ENCODE data around the gene CISD1. TPM values are rescaled to one million over a fixed set of nuclear protein-coding genes. Genes with fewer than 3 reads are reported as not detected.
A peak's percentile ranks its signal among the peaks of the same experiment; 100 is the strongest.

The CISD1 gene
- polyA plus RNA-seq (2012; ENCODE audit: insufficient read length, low read depth): 70.5 TPM

DNA sequence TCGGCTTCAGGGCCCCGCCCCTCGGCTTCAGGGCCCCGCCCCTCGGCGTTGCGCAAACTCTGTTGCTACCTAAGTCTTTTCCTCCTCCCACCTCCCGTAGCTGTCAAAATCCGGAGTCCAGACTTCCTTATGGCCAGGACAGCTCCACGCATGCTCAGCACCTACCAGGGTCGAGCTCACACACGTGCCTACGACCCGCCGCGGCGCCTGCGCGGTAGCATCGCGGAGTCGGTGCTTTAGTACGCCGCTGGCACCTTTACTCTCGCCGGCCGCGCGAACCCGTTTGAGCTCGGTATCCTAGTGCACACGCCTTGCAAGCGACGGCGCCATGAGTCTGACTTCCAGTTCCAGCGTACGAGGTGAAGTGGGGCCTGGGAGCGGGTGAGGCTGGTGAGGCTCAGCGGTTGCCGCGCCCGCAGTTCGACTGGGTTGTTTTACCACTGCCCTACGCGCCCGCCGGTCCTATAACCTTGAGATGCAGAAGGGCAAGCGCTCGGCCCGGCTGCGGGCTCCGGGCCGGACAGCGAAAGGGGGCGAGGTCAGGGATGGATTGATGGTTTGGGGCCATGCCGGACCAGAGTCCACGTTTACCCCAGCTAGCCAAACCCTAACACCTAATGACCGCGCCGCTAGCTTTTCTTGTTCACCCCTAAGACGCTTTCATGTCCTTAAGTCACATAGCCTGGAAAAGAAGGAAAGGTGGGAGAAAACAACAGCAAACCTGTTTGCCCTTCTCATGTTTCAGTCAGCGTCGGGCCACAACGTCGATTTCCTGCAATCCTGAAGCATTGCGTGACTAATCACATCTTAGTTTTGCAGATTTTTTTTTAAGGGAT, at the start of gene CISD1:
Gene CISD1 (plus strand): TSS at position 217 of the 836 bp plus-strand sequence. CDS start 112 bp downstream, at position 329.
- TF ChIP-seq FOXP2 (optimal IDR thresholded peaks at IDR 0.05; ENCODE audit: borderline replicate concordance, extremely low read depth, extremely low read length, insufficient read depth): peak; percentile 82
- TF ChIP-seq POLR2AphosphoS5 (IDR thresholded peaks at IDR 0.05; ENCODE audit: low read depth, low read length): peak; percentile 80
- no peak for TF ChIP-seq TAF1 (IDR thresholded peaks at IDR 0.05; ENCODE audit: borderline replicate concordance, insufficient read depth, low read length)
- TF ChIP-seq, protein P1, sequence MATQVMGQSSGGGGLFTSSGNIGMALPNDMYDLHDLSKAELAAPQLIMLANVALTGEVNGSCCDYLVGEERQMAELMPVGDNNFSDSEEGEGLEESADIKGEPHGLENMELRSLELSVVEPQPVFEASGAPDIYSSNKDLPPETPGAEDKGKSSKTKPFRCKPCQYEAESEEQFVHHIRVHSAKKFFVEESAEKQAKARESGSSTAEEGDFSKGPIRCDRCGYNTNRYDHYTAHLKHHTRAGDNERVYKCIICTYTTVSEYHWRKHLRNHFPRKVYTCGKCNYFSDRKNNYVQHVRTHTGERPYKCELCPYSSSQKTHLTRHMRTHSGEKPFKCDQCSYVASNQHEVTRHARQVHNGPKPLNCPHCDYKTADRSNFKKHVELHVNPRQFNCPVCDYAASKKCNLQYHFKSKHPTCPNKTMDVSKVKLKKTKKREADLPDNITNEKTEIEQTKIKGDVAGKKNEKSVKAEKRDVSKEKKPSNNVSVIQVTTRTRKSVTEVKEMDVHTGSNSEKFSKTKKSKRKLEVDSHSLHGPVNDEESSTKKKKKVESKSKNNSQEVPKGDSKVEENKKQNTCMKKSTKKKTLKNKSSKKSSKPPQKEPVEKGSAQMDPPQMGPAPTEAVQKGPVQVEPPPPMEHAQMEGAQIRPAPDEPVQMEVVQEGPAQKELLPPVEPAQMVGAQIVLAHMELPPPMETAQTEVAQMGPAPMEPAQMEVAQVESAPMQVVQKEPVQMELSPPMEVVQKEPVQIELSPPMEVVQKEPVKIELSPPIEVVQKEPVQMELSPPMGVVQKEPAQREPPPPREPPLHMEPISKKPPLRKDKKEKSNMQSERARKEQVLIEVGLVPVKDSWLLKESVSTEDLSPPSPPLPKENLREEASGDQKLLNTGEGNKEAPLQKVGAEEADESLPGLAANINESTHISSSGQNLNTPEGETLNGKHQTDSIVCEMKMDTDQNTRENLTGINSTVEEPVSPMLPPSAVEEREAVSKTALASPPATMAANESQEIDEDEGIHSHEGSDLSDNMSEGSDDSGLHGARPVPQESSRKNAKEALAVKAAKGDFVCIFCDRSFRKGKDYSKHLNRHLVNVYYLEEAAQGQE (IDR thresholded peaks at IDR 0.05; ENCODE audit: insufficient read depth in 1 of 2, low read depth in 2 of 2, low read length in 2 of 2): no peak; a peak in 1 of 4 replicates
- TF ChIP-seq SIN3A (IDR thresholded peaks at IDR 0.05; ENCODE audit: borderline replicate concordance, insufficient read depth, low read length): peak; percentile 65; the same call in 1 of the 2 replicates

DNA sequence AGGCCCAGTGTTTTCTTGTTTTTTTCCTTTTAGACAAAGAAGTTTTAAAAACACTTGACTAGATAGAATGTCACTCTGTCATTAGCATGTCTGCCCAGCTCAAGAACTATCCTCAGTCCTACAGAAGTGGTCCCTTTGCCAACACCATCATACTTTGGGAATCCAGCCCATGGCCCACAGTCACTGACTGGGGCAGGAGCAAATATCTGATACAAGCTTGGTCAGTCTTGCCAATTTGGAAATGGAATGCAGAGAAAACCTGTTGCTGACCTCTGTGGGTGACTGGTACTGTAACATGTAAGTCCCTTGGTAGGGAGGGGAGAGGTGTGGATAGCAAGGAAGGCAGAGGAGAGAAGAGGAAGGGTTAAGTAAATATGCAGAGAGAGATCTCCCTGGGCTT, 49.1 kb upstream of the CISD1 start:
- TF ChIP-seq FOXP2 (optimal IDR thresholded peaks at IDR 0.05; ENCODE audit: borderline replicate concordance, extremely low read depth, extremely low read length, insufficient read depth) (no peak), SIN3A (IDR thresholded peaks at IDR 0.05; ENCODE audit: borderline replicate concordance, insufficient read depth, low read length) (no peak), TAF1 (IDR thresholded peaks at IDR 0.05; ENCODE audit: borderline replicate concordance, insufficient read depth, low read length) (no peak), POLR2AphosphoS5 (IDR thresholded peaks at IDR 0.05; ENCODE audit: low read depth, low read length) (no peak)
- TF ChIP-seq, protein P1 (IDR thresholded peaks at IDR 0.05; ENCODE audit: insufficient read depth in 1 of 2, low read depth in 2 of 2, low read length in 2 of 2): no peak

DNA sequence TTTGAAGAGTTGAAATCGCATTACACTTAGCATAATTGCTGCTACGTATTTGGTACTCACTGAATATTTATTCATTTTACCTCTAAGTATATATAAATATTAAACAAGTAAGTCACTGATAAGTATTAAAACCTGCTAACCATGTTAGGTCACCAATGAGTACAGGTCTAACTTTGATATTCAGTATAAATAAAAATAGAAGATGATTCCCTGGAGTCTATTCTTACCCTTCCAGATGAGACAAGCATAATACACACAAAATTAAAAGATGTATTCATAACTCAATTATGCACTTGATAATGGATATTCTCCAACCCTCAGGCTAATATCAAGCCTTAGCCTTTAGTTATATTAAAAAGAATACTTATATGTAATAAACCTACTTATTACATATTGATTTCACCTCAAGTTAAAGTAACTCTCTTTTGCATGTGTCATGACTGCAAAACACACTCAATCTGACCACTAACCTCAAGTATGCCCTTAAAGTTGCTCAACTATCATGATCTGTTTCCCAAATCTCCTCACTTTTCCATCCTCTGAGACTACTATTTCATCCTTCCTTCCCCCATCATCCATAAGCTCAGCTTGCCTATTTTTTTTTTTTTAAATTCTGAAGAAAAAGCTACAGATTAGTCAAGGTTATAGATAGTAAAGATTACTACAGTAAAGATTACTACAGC, 48.1 kb upstream of the CISD1 start:
- TF ChIP-seq POLR2AphosphoS5 (IDR thresholded peaks at IDR 0.05; ENCODE audit: low read depth, low read length): no peak
- no peak for TF ChIP-seq FOXP2 (optimal IDR thresholded peaks at IDR 0.05; ENCODE audit: borderline replicate concordance, extremely low read depth, extremely low read length, insufficient read depth)
- TF ChIP-seq SIN3A (IDR thresholded peaks at IDR 0.05; ENCODE audit: borderline replicate concordance, insufficient read depth, low read length): no peak
- no peak for TF ChIP-seq TAF1 (IDR thresholded peaks at IDR 0.05; ENCODE audit: borderline replicate concordance, insufficient read depth, low read length)
- TF ChIP-seq, protein P1 (IDR thresholded peaks at IDR 0.05; ENCODE audit: insufficient read depth in 1 of 2, low read depth in 2 of 2, low read length in 2 of 2): no peak

DNA sequence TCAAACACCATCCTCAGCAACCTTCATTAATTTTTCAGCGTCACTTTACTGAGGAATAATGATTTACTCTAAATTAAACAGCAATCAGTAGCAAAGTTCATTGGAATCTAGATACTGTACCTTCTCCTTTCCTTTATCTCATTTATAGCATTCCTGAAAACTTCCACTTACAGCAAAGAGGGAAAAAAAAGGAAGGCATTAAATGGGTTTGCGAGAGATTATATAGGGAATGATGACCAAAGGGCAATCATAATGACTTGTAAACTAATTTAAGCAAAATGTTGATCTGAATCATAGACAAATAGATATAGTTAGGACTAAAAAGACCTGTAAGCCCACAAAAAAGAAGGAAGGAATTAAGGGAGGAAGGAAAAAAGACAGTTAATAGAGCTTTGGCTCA, 43.3 kb upstream of the CISD1 start:
- TF ChIP-seq, protein P1 (IDR thresholded peaks at IDR 0.05; ENCODE audit: insufficient read depth in 1 of 2, low read depth in 2 of 2, low read length in 2 of 2): no peak
- no peak for TF ChIP-seq POLR2AphosphoS5 (IDR thresholded peaks at IDR 0.05; ENCODE audit: low read depth, low read length)
- no peak for TF ChIP-seq TAF1 (IDR thresholded peaks at IDR 0.05; ENCODE audit: borderline replicate concordance, insufficient read depth, low read length)
- TF ChIP-seq SIN3A (IDR thresholded peaks at IDR 0.05; ENCODE audit: borderline replicate concordance, insufficient read depth, low read length): no peak
- TF ChIP-seq FOXP2 (optimal IDR thresholded peaks at IDR 0.05; ENCODE audit: borderline replicate concordance, extremely low read depth, extremely low read length, insufficient read depth): no peak
